Peyer's patch (tissue), 4 donors: ENCODE measurements around the gene EFHC1.

Experiments
- POLR2A ChIP-seq, 2 donors: fragments of 450-650 bp; IDR thresholded peaks; one replicate each; pipeline ENCODE4 v1.5.1; 2017; ENCODE audit warnings: antibody characterized with exemption in 2 of 2, mild to moderate bottlenecking in 2 of 2, moderate library complexity in 2 of 2
- TF ChIP-seq, protein P1 (sequence below), 6 experiments: fragments of 450-650 bp in 4 of 6; fragments of 200-600 bp in 2 of 6; sonication (generic) in 1 of 6; IDR thresholded peaks; one replicate each; pipeline ENCODE4 v1.5.1; 2017 to 2019; ENCODE audit warnings: antibody characterized with exemption in 6 of 6, mild to moderate bottlenecking in 3 of 6, moderate library complexity in 1 of 6

DNA sequence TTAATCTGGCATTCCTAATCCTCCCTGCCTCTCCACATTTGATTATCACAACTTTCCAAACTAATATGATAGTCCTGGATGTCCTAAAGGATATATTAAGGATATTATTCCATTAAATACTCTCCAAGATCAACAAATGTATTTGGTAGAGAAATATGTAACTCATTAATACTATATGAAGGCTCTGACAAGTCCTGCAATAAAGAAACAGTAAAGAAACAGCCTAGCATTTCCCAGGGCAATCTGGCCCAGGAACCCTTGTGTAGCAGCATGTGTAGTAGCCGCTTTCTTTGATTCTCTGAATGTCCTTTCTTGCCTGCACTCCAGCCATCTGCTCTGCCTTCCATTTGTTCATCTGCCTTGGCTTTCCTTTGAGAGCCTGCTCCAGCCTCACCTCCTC is 133.0 kb downstream of the EFHC1 start:
- TF ChIP-seq, protein P1, sequence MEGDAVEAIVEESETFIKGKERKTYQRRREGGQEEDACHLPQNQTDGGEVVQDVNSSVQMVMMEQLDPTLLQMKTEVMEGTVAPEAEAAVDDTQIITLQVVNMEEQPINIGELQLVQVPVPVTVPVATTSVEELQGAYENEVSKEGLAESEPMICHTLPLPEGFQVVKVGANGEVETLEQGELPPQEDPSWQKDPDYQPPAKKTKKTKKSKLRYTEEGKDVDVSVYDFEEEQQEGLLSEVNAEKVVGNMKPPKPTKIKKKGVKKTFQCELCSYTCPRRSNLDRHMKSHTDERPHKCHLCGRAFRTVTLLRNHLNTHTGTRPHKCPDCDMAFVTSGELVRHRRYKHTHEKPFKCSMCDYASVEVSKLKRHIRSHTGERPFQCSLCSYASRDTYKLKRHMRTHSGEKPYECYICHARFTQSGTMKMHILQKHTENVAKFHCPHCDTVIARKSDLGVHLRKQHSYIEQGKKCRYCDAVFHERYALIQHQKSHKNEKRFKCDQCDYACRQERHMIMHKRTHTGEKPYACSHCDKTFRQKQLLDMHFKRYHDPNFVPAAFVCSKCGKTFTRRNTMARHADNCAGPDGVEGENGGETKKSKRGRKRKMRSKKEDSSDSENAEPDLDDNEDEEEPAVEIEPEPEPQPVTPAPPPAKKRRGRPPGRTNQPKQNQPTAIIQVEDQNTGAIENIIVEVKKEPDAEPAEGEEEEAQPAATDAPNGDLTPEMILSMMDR (IDR thresholded peaks at IDR 0.05) = no peak
- no peak for TF ChIP-seq POLR2A (IDR thresholded peaks at IDR 0.05)
